Astrocyte (in vitro differentiated cells and primary cell): Measurements from ENCODE around the gene TNMD.

Source experiments
- EZH2 ChIP-seq: IDR thresholded peaks from 2 replicates; pipeline ENCODE4 v1.6.1; 2012; ENCODE audit warnings: mild to moderate bottlenecking, low read length, inconsistent platforms; ENCODE audit not compliant: insufficient read depth
- TF ChIP-seq, protein P1 (sequence below): IDR thresholded peaks from 2 replicates; pipeline ENCODE4 v1.5.1; 2011; ENCODE audit warnings: low read depth, mild to moderate bottlenecking, inconsistent platforms, low read length, moderate library complexity; ENCODE audit not compliant: insufficient read depth

DNA sequence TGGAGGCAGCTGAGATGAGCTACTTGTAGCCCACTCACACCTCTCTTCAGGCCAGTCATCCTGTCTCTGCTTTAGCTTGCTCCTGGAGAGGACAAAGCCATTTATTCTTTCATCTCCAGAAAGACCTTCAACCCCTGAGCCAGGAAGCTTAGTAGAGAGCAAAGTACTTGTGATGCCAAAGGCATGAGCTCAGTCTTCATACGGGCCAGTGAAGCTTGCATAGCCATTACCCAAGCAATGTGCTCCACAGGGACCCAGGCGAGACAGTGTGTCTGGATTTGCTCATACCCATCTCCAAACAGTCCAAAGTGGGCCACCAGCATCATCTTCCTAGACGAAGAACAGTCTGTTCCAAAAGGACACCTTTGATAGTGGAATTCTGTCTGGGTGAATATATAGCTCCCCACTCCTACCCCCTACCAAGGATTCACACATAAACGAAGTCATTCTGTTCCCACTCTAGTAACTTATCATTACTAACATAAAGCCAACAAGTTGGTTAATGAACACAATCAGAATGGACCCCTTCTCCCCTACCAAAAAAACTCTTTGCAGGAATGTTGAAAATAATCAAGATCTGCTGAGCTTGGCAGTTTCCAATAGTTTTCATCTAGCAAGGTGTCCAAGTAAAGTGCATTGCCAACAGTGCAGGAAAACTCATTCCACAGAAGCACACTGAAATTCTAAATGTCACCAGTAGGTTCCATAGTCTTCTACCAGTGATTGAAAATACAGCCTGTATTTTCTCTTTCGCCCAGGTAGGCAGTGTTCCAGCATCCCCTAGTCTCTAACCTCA lies 6.7 kb downstream of the TNMD start:
- TF ChIP-seq, protein P1, sequence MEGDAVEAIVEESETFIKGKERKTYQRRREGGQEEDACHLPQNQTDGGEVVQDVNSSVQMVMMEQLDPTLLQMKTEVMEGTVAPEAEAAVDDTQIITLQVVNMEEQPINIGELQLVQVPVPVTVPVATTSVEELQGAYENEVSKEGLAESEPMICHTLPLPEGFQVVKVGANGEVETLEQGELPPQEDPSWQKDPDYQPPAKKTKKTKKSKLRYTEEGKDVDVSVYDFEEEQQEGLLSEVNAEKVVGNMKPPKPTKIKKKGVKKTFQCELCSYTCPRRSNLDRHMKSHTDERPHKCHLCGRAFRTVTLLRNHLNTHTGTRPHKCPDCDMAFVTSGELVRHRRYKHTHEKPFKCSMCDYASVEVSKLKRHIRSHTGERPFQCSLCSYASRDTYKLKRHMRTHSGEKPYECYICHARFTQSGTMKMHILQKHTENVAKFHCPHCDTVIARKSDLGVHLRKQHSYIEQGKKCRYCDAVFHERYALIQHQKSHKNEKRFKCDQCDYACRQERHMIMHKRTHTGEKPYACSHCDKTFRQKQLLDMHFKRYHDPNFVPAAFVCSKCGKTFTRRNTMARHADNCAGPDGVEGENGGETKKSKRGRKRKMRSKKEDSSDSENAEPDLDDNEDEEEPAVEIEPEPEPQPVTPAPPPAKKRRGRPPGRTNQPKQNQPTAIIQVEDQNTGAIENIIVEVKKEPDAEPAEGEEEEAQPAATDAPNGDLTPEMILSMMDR, result no peak
- TF ChIP-seq EZH2, result no peak
